HEK293T (cell line): ENCODE data around the gene PTPRG.

Source experiments
- FOXM1 ChIP-seq: fragments of 450-650 bp; IDR thresholded peaks from 2 replicates; pipeline ENCODE4 v1.6.1; 2017; ENCODE audit warnings: mild to moderate bottlenecking, borderline replicate concordance
- SUZ12 ChIP-seq: fragments of 450-650 bp; IDR thresholded peaks from 2 replicates; pipeline ENCODE4 v1.6.1; 2016; ENCODE audit warnings: mild to moderate bottlenecking
- ZNF384 ChIP-seq: fragments of 450-650 bp; IDR thresholded peaks from 2 replicates; pipeline ENCODE4 v1.6.1; 2016

DNA sequence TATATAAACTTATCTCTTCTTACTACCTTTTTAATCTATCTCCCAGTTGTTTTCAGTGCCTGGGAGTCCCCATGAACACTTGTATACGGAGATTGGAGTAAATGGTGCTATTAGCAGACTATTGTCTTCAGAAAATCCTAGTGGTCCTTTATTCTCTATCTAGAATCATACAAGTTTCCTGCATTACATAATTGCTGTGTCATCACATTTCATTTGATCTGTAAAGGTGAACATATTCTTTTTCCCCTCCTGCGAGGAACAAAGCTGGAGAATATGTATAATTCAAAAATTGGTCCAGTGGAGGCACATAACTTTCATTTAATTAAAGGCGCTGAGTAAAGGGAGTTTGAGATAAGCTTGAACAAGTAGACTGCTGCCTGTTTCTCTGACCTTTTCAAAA is 487.2 kb downstream of the PTPRG start:
- no peak for TF ChIP-seq FOXM1
- no peak for TF ChIP-seq SUZ12
- no peak for TF ChIP-seq ZNF384
